Prostate gland (tissue), 2 donors: ENCODE measurements around the gene ST3GAL6.

ENCODE experiments used
- POLR2AphosphoS5 ChIP-seq: sonication (generic); formaldehyde crosslinking; IDR thresholded peaks from one replicate; pipeline ENCODE4 v1.6.1; 2017; ENCODE audit warnings: antibody characterized with exemption
- TF ChIP-seq, protein P1 (sequence below), 4 experiments: fragments of 200-600 bp in 2 of 4; fragments of 450-650 bp in 2 of 4; sonication (generic) in 2 of 4; IDR thresholded peaks; 1 replicate in 3 of 4; 2 replicates in 1 of 4; pipeline ENCODE4 v1.5.1; 2016 to 2019; ENCODE audit warnings: antibody characterized with exemption in 4 of 4, mild to moderate bottlenecking in 2 of 4, moderate library complexity in 2 of 4

DNA sequence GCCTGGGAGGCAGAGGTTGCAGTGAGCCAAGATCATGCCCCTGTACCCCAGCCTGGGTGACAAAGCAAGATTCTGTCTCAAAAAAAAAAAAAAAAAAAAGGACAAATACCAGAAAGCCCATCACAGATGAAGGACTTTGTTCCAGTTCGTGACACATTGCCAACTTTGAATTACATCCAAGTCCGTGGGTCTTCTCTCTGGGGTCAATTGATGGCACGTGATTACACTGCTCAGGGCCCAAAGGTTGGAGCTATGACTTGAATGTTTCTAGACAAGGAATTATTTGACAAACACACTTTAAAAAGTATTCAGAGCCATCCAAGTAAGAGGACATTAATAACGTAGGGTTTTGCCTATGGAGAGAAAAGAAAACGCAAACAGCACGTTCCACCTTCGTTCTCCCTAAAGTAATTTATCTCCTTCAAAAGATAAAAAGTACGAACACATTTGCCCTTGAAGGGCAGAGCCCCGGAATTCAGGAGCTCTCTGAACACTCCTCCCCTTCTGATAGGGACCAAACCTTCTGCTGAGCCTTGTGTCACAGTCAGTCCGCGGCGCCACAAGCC lies 31.3 kb upstream of the ST3GAL6 start:
- TF ChIP-seq POLR2AphosphoS5: no peak
- TF ChIP-seq, protein P1, sequence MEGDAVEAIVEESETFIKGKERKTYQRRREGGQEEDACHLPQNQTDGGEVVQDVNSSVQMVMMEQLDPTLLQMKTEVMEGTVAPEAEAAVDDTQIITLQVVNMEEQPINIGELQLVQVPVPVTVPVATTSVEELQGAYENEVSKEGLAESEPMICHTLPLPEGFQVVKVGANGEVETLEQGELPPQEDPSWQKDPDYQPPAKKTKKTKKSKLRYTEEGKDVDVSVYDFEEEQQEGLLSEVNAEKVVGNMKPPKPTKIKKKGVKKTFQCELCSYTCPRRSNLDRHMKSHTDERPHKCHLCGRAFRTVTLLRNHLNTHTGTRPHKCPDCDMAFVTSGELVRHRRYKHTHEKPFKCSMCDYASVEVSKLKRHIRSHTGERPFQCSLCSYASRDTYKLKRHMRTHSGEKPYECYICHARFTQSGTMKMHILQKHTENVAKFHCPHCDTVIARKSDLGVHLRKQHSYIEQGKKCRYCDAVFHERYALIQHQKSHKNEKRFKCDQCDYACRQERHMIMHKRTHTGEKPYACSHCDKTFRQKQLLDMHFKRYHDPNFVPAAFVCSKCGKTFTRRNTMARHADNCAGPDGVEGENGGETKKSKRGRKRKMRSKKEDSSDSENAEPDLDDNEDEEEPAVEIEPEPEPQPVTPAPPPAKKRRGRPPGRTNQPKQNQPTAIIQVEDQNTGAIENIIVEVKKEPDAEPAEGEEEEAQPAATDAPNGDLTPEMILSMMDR (IDR thresholded peaks at IDR 0.05): no peak
